ENCODE measurements around the gene CD9. TPM values are rescaled to one million over a fixed set of nuclear protein-coding genes. Genes with fewer than 3 reads are reported as not detected.
A peak's percentile ranks its signal among the peaks of the same experiment; 100 is the strongest.

Gene CD9
- total and polyA plus RNA-seq, 2 donors from 2014 or later = 301 to 421 TPM

- Histone ChIP-seq H3K36me3 (ENCODE audit: control insufficient read depth in 2 of 3, insufficient read depth in 3 of 3, low read length in 3 of 3) (peaks cover 3 to 8% (median 6%) of the 10 kb centered on the region in 3 donors), H3K4me3 (ENCODE audit: low read length in 3 of 3) (no peak overlapping the region), H3K9me3 (ENCODE audit: control insufficient read depth in 2 of 3, insufficient read depth in 1 of 3, low read length in 3 of 3) (no peaks in the 10 kb centered on the region), H3K9ac (ENCODE audit: low read length in 3 of 3) (peak overlapping the region in 1 of 3 donors; percentile 65), H3K4me1 (ENCODE audit: control insufficient read depth in 2 of 3, insufficient read depth in 2 of 3, low read depth in 1 of 3, low read length in 3 of 3) (peaks cover 5 to 47% (median 46%) of the 10 kb centered on the region in 3 donors), H3K27me3 (ENCODE audit: control insufficient read depth, insufficient read depth, low read length) (no peaks in the 10 kb centered on the region), H3K27ac (ENCODE audit: low read depth in 2 of 2, low read length in 2 of 2) (peak overlapping the region; percentile 68 to 83)
- no peak for TF ChIP-seq CTCF (IDR thresholded peaks at IDR 0.05; ENCODE audit: borderline replicate concordance, extremely low read depth, insufficient read depth)
- intact Hi-C loops (cut with DNase I) = no loop called here
- peak in 3 of 5 donors; percentile 61 to 75 (median 73) for DNase-seq
- no peak for FAIRE-seq
Measured at GRCh38 chr12:6222078-6222654, 22.0 kb downstream of the CD9 start.

- H3K4me1 ChIP-seq (ENCODE audit: control insufficient read depth in 2 of 3, insufficient read depth in 2 of 3, low read depth in 1 of 3, low read length in 3 of 3) = peaks cover 5 to 58% (median 48%) of the 10 kb centered on the region in 3 donors
Measured at GRCh38 chr12:6223545-6223944, 23.3 kb downstream of the CD9 start.

GRCh38 chr12:6224550-6224949 is 24.4 kb downstream of the CD9 start:
- Histone ChIP-seq H3K9me3 (ENCODE audit: control insufficient read depth in 2 of 3, insufficient read depth in 1 of 3, low read length in 3 of 3) (no peaks in the 10 kb centered on the region), H3K9ac (ENCODE audit: low read length in 3 of 3) (peak overlapping the region in 1 of 3 donors; percentile 81), H3K4me1 (ENCODE audit: control insufficient read depth in 2 of 3, insufficient read depth in 2 of 3, low read depth in 1 of 3, low read length in 3 of 3) (peaks cover 5 to 66% (median 55%) of the 10 kb centered on the region in 3 donors), H3K4me3 (ENCODE audit: low read length in 3 of 3) (no peak overlapping the region), H3K36me3 (ENCODE audit: control insufficient read depth in 2 of 3, insufficient read depth in 3 of 3, low read length in 3 of 3) (peaks cover 3 to 14% (median 7%) of the 10 kb centered on the region in 3 donors), H3K27me3 (ENCODE audit: control insufficient read depth, insufficient read depth, low read length) (no peaks in the 10 kb centered on the region), H3K27ac (ENCODE audit: low read depth in 2 of 2, low read length in 2 of 2) (peak overlapping the region; percentile 15 to 20)
- FAIRE-seq = no peak
- peak in 1 of 5 donors; percentile 86 for DNase-seq
- intact Hi-C loops (cut with DNase I) = no loop called here
- no peak for TF ChIP-seq CTCF (IDR thresholded peaks at IDR 0.05; ENCODE audit: borderline replicate concordance, extremely low read depth, insufficient read depth)

More at GRCh38 chr12:6223545-6223944, 23.3 kb downstream of the CD9 start:
- H3K4me3 ChIP-seq (ENCODE audit: low read length in 3 of 3) = no peak overlapping the region
- H3K9me3 ChIP-seq (ENCODE audit: control insufficient read depth in 2 of 3, insufficient read depth in 1 of 3, low read length in 3 of 3) = no peaks in the 10 kb centered on the region
- FAIRE-seq (no peak), DNase-seq (no peak)
- TF ChIP-seq CTCF (IDR thresholded peaks at IDR 0.05; ENCODE audit: borderline replicate concordance, extremely low read depth, insufficient read depth) = no peak
- intact Hi-C loops (cut with DNase I) = no loop called here
- peaks cover 3 to 14% (median 7%) of the 10 kb centered on the region in 3 donors for H3K36me3 ChIP-seq (ENCODE audit: control insufficient read depth in 2 of 3, insufficient read depth in 3 of 3, low read length in 3 of 3)
- H3K27me3 ChIP-seq (ENCODE audit: control insufficient read depth, insufficient read depth, low read length) = no peaks in the 10 kb centered on the region
- H3K9ac ChIP-seq (ENCODE audit: low read length in 3 of 3) = no peak overlapping the region
- H3K27ac ChIP-seq (ENCODE audit: low read depth in 2 of 2, low read length in 2 of 2) = peak overlapping the region in 1 of 2 donors; percentile 15
